ENCODE results near the gene CAMK2B.

DNA sequence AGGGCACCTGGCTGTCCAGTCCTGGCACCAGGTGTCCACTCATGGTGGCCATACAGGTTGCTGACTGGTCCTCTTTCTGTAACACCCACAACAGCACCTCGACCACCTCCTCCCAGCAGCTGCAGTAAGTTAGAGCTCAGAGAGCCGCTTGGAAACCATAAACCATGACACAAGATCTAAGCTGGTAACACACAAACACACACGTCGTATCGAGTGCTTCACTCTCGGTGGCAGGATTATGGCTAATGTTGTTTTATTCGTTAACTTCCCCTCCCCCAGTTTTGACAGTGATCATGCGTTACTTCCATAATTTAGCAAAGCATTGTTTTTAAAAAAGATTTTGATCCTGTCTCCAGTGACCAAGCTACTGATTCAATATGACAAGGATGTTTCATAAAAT lies 59.7 kb downstream of the CAMK2B start:
- TF ChIP-seq POLR2A (IDR thresholded peaks at IDR 0.05) (no peak), CTCF (IDR thresholded peaks at IDR 0.05) (no peak)

All from esophagus squamous epithelium (tissue), 4 donors.